CMK (cell line): ENCODE measurements around the gene WTAP.
"Not testable (repeated sequence)": the region's sequence is repeated elsewhere in the genome, so short reads cannot be mapped to it uniquely, and the experiment has no call there.

Experiments
- DNase-seq: peaks from one replicate; pipeline ENCODE4 v3.0.0-alpha.2; 2010; ENCODE audit warnings: low read depth

WTAP gene

DNA sequence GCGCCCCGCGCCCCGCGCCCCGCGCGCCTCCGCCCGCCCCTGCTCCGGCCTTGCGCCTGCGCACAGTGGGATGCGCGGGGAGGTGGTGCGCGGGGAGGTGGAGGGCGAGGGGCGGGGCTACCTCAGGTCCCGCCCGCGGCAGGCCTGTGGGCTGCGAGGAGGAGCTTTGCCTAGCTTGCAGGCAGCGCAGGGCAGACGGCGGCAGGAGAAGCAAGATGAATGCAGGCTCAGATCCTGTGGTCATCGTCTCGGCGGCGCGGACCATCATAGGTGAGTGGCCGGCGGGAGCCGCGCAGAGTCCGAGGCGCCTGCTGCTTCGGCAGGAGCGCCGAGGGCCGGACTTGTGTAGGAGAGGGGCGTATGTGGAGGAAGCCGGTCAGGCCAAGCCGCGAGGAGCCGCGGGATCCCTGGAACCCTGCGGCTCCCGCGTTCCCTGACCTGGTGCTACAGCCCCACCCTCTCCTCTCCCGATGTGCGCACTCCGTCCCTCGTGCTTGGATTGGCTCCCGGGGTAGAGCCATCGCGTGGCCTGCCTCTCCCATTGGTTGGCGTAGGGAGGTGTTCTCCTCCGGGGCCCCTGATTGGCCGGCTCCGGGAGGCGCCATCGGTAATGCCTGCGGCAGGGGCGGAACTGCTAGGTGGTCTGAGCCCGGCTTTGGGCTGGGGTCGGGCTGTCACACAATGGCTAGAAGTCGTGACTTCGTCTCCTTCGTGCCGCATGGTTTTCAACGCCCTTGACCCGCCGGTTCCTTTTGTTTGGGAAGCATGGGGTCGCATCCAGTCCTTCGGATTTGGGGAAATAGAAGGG, 34.8 kb downstream of the WTAP start, which contains the start of gene ACAT2:
ACAT2 (plus strand) TSS at position 173 of the 808 bp plus-strand sequence; CDS start at position 216, 43 bp downstream.
- peak; percentile 84 for DNase-seq

DNA sequence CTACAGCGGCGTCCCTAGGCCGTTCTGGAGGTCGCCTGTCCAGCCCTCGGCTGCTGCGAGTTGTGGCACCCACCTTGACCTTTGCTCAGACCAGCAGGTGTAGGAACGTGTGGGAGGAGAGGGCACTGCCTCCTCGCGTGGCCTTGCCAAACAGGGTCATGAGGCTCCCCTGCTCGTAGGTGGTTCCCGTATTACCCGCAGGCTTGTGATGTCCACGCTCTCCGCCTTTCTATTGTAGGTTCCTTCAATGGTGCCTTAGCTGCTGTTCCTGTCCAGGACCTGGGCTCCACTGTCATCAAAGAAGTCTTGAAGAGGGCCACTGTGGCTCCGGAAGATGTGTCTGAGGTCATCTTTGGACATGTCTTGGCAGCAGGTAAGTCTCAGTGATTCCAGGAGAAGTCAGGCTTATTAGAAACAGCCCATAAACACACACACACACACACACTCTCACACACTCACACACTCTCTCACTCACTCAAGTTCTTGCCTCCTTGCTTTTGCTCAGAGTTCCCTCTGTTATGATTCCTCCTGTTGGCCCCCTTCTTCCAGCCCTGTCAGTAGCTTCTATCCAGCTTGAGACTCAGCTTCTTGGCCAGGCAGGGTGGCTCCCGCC, 35.5 kb downstream of the WTAP start:
- DNase-seq = no peak

DNA sequence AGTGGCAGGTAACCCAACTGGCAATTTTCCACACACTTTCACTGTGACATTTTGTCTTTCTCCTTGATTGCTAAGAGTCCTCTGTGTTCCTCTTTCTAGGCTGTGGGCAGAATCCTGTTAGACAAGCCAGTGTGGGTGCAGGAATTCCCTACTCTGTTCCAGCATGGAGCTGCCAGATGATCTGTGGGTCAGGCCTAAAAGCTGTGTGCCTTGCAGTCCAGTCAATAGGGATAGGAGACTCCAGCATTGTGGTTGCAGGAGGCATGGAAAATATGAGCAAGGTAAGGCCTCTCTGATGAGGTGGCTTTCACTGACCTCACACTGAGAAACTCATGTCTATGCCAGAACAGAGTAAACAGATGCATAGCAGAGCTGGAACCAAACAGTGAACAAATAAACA, 39.6 kb downstream of the WTAP start:
- no peak for DNase-seq

DNA sequence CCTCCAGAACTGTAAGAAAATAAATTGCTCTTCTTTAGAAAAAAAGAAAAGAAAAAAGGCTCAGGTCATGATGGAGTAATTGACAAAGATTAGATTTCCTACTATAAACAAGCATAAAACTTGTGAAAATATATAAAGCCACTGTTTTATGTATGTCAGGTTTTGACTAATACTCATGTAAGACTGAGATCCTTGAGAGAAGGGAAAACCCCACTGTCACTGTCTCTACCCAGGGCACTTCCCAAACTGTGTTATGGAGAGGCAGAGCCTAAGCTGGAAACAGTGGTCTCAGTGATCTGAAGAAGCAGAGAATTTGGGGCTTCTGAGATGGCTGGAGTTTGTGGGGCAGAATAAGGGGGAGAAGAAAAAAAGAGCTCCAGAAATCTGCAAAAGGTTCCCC, 42.2 kb downstream of the WTAP start:
- no peak for DNase-seq

DNA sequence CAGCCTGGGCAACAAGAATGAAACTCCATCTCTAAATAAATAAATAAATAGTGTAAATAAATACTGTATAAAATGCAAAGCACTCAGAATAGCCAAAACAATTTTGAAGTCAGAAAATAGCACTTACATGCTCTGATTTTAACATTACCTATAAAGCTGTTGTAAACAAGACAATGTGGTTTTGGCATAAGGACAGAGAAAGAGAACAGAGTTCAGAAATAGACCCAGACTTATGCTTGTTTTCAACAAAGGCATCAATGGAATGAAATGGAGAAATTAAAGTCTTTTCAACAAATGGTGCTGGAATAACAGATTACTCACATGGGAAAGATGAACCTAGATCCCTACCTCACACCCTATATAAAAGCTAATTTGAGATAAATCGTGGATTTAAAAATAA, 44.9 kb downstream of the WTAP start:
- no peak for DNase-seq

DNA sequence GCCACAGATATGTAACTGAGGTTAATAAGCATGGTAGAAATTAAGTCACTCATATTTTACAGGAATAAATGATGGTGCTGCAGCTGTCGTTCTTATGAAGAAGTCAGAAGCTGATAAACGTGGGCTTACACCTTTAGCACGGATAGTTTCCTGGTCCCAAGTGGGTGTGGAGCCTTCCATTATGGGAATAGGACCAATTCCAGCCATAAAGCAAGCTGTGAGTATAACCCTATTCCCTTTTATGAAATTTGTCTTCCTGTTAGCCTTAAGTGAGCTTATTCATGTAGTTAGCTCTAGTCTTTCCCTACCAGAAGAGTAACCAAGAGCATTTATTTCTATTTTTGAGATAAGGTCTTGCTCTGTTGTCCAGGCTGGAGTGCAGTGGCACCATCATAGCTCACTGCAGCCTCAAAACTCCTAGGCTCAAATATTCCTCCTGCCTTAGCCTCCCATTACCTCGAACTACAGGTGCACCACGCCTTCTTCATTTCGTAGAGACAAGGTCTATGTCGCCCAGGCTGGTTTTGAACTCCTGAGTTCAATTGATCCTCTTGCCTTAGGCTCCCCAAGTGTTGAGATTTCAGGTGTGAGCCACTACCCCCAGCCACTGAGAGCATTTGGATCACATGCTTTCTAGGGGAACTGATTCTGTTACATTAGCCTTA, 50.1 kb downstream of the WTAP start:
- DNase-seq = no peak

DNA sequence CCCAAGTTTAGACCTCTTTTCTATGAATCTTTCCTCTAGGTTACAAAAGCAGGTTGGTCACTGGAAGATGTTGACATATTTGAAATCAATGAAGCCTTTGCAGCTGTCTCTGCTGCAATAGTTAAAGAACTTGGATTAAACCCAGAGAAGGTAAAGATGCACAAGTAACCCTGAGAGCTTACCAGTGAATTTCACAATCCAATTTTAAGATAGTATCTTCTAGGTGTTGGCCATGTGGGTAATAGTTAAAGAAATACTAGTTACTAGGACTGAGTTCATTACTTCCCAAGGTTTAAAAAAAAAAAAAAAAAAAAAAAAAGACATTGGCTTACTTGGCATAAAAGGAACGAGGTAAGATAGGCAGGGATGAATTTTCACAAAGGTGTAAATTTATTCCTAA, 50.8 kb downstream of the WTAP start:
- no peak for DNase-seq

DNA sequence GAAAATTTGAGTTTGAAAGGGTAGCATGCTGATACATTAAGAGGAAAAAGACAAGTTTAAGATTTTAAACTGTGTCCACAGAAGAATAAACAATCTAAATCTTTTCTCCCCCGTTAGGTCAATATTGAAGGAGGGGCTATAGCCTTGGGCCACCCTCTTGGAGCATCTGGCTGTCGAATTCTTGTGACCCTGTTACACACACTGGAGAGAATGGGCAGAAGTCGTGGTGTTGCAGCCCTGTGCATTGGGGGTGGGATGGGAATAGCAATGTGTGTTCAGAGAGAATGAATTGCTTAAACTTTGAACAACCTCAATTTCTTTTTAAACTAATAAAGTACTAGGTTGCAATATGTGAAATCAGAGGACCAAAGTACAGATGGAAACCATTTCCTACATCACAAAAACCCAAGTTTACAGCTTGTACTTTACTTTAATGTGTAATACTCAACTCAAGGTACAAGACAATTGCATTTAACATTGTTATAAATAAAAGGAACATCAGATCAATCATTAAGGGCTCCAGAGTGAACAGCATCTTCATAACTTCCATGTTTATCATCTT, 51.3 kb downstream of the WTAP start:
- no peak for DNase-seq

DNA sequence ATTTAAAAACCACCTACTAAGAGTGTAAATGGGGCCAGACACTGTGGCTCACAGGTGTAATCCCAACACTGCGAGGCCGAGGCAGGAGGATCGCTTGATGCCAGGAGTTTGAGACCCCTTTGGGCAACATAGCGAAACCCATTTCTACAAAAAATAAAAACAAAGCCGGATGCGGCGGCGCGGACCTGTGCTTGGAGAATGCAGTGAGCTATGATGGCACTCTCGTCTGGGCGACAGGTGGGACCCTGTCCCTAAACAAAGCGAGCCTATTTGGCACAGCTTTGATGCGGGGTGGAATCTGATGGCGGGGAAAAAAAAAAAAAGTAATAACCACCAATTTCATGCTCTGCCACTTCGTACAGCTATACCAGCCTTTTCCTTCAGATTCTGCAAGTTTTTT, 61.0 kb downstream of the WTAP start:
- DNase-seq = no peak

DNA sequence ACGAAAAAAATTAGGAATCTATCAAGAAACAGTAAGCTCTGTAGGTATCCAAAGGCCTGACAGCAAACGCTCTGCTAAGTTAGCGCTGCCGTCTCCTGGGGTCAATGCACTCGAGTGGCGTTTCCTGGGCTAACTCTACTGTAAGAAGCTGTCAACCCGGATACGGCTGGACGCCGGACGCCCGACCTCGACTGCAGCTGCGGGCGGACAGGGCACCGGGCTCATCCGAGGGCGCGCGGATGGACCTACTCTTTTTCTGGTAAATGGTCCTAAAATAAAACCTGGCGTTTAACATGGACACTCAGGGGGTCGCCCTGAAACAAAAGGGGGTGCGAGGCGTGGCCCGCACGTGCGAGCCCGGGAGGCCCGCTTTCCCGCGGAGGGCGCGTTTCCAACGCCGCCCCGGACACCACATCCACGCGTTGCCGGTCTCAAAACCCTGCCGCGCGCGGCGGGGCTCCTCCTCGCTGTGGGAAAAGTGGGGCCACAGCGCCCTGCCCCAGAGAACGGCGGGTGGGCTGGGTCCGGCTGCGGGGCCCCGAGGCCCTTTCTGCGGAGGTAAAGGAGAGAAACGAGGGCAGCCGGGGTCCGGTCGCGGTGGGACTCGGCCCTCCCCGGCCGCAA, 61.6 kb downstream of the WTAP start:
- DNase-seq = no peak

DNA sequence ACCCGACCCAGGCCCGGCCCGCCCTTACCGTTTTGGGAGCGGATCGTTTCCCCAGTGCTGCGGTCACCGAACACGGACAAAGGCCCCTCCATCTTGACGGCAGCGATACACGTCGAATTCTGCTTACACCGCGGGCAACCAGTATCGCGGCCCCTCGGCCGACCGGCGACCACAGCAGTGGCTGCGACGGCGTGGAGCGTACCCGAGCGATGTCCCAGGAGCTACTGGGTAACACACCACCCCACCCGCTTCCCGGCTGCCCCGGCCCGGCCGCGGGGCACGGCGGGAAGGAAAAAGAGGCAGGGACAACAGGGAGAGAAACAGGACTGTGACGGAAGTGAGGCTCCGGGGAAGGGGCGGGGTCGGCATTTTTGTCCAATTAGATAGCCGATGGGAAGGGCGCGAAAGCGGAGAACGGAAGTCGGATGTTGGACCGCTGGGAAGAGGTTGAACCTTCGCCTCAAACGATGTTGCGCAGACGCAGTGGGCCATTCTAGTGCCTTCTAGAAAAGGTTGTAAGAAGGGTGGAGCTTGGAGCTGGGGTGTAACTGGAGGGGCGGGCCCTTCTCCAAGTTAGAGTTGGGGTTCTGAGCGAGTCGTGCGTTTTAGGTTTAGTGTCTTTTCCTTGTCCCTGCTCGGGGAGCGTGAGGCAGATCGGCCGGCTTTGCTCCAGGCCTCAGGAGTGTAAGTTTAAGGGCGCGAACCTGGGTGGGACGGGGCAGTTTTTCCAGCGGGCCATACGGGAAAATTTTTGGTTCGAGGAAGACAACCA, 62.3 kb downstream of the WTAP start, which contains the start of gene TCP1:
TCP1 (minus strand) TSS at position 226 of the 772 bp plus-strand sequence; CDS start at position 92, 134 bp downstream.
- peak; percentile 99 for DNase-seq

DNA sequence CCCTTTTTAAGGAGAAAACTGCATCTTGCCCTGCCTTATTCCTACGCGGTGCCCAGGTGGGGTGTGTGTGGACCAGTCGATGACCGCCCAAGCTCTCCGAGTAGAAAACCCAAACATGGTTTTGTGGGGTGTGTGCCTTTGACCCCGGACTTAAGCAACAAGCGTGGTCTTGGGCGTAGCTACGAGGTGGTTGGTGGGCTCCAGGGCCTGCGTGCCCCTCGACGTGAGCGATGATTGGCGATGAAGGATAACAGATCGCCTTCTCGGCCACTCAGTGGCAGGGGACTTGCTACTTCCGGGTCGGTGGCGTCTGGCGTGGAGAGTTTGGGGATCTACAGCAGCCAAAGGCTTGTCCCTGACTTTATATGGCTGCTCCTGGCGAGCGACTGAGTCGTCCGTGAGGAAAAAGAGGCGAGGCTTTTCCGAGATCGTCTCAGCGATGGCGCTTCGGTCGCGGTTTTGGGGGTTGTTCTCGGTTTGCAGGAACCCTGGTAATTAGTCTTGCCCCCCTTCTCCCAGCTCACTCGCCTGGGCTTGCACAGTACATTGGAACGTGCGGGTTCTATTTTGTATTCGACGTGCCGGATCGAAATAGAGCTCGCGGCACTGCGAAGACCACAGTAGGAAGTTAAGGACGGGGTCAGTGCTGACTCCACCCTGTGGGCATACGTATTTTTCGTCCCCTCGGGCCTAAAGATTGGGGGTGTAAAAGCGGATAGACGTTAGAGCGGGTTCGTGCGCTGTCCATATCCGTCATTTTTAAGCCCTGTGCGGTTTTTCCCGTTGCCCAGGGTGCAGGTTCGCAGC, 63.0 kb downstream of the WTAP start, which contains the start of gene MRPL18:
MRPL18 (plus strand) TSS at position 319 of the 807 bp plus-strand sequence; CDS start at position 440, 121 bp downstream.
- DNase-seq = peak; percentile 89

DNA sequence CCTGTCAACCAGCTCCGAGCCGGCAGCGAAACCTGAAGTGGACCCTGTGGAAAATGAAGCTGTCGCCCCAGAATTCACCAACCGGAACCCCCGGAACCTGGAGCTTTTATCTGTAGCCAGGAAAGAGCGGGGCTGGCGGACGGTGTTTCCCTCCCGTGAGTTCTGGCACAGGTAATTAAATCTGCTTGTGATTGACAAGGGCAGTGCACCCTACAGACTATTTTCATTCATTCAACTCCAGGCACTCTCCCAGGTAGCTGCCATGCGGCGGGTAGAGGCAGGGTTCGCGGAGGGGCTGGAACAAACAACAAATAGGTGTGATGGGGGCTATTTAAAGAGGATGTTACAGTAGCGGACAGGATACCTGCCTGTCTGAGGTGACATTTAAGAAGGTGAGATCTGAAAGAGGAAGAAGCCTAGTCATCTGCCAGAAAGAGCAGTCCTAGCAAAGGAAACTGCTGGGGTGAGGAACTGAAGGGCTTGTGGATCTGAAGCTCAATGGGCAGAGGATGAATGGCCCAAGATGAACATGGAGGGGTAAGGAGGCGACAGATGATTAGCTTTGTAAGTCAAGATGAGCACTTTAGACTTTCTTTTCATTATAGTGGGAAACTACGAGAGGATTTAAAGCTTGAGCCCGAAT, 63.8 kb downstream of the WTAP start:
- no peak for DNase-seq

DNA sequence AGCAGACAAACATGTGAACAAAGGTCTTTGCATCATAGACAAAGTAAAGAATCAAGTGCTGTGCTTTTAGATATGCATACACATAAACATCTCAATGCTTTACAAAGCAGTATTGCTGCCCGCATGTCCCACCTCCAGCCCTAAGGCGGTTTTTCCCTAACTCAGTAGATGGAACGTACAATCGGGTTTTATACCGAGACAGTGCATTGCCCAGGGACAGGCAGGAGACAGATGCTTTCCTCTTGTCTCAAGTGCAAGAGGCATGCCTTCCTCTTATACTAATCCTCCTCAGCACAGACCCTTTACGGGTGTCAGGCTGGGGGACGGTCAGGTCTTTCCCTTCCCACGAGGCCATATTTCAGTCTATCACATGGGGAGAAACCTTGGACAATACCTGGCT, 67.7 kb downstream of the WTAP start:
- not testable (repeated sequence) for DNase-seq

DNA sequence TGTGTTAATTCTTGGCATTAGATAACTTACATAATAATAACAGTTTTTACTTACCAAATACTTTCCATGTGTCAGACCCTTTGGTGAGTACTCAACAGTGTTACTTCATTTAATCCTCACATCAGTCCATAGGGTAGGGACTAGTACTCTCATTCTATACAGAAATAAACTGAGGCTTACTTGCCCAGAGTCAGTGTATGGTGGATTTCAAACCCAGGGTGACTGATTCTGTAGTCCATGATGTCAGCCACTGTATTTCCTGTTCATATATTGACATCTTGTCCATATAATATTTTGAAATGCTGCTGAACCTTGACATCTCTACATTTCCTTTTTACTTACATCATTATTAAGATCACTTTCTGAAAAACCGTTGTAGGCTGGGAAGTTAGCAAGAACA, 70.2 kb downstream of the WTAP start:
- no peak for DNase-seq

DNA sequence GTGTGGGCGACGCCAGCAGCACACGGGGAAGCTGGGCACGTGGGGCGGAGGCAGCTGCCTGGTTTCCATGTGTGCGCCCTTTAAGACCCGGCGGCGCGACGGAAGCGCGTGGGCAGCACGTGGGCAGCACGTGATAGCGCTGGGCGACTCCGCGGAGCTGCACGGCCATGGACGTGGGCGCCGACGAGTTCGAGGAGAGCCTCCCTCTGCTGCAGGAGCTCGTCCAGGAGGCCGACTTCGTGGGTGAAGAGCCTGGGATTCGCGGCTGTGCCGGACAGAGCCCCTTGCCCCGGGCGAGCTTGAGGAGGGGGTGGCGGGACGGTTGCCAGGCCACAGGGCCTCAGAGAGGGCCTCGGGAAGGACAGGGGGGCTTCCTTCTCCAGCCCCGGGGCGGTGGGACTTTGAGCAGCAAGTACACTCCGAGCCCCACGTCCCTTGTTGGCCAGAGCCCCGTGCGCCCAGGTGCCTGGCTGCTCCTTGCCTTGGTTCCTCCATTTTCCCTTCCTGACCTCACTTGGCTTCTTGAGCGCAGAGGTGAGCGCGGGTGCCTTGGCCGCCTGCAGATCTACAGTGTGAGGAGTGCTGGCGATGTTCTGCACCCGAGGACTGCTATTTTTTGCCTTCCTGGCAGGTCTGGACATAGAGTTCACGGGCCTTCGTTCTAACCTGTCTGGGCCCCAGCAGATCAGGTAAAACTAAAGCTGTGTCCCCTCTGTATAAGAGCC, 73.0 kb downstream of the WTAP start, which contains the start of gene PNLDC1:
PNLDC1 (plus strand) TSS at position 136 of the 725 bp plus-strand sequence; CDS start at position 168, 32 bp downstream.
- DNase-seq = no peak

DNA sequence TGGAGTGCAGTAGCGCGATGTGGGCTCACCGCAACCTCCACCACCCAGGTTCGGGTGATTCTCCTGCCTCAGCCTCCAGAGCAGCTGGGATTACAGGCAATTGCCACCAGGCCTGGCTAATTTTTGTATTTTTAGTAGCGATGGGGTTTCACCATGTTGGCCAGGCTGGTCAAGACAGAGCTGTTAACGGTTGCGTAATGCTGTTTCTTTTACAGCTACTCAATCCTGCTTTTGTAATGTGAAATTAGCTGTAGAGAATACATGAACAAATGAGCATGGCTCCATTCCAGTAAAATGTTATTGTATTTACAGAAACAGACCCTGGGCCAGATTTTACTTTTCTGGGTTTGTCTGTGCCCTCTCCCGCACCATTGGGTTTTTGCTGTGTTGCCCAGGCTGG, 74.6 kb downstream of the WTAP start:
- no peak for DNase-seq

DNA sequence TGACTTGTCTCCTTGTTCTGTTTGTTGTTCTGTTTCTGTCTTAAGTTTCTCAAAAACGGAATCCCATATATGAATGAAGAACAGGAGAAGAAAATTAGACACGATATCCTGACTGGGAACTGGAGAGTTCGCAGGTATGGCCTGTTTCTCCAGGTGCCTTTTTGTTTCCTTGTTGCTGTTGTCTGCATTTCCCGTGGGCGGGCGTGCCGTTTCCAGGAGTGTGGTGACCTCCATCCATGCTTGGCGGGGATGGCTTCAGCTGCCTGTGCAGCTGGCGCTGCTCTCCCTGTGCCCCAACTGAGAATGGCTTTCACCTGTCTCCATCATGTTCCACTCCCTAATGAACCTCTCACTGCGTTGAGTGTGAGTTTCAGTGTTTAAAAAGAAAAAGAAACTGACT, 77.2 kb downstream of the WTAP start:
- no peak for DNase-seq

DNA sequence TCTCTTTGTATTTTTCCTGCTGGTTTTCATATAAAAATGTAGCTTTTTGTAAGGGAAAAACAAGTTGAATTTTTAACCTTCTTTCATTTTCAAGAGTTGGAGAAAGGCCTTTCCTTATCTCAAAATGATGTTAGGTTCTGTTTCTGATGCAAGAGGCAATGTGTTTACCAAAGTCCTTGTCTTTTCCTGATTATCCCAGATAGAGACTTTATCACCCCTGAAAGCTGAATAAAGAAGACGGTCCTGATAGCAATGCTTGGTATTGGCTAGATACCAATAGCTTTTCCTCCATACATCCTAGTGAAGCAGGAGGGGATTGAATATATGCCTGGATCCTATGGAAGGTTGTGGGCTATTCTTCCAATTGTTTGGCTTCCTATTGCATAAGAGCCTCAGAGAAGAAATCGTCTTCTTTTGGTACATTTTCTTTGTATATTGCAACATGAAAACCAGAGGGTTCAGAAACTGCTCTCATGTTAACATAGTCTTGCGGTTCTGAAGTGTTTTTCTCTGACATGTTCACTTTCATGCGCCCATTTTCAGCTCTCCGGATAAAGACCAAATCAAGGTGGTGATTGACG, 78.2 kb downstream of the WTAP start:
- no peak for DNase-seq
